A549 (cell line): Measurements from ENCODE around the gene DMRTA2.

Experiments used
- CHD2 ChIP-seq: fragments of 150-350 bp; IDR thresholded peaks from 2 replicates; pipeline ENCODE4 v1.6.1; 2014; ENCODE audit warnings: low read length; ENCODE audit not compliant: partially characterized antibody
- HOXB13 ChIP-seq: fragments of 250-450 bp; sonication (Bioruptor Pico); IDR thresholded peaks from 2 replicates; pipeline ENCODE4 v1.5.0; 2020; ENCODE audit warnings: low read depth, mild to moderate bottlenecking, moderate library complexity
- POLR2A ChIP-seq: IDR thresholded peaks from 2 replicates; pipeline ENCODE4 v1.6.1; 2012; ENCODE audit warnings: mild to moderate bottlenecking, low read length
- POLR2AphosphoS2 ChIP-seq: conservative IDR thresholded peaks from 2 replicates; pipeline ENCODE4 v1.6.1; 2012; ENCODE audit warnings: low read length, improper control_type of control experiment, inconsistent platforms
- RFX5 ChIP-seq: fragments of 450-650 bp; IDR thresholded peaks from 2 replicates; pipeline ENCODE4 v1.7.1; 2014; ENCODE audit warnings: antibody characterized with exemption, mild to moderate bottlenecking, moderate library complexity
- SMC3 ChIP-seq: fragments of >200 bp; sonication (Bioruptor Twin); formaldehyde crosslinking; IDR thresholded peaks from 3 replicates; pipeline ENCODE4 v1.6.1; 2018; ENCODE audit warnings: inconsistent platforms
- TF ChIP-seq, protein P1 (sequence below): fragments of >200 bp; sonication (Bioruptor Twin); formaldehyde crosslinking; IDR thresholded peaks from 3 replicates; pipeline ENCODE4 v1.5.1; 2016
- TF ChIP-seq, protein P2 (sequence below): fragments of 450-650 bp; IDR thresholded peaks from 2 replicates; pipeline ENCODE4 v1.6.1; 2014; ENCODE audit warnings: antibody characterized with exemption
- TF ChIP-seq, protein P3 (sequence below): fragments of 200-600 bp; sonication (generic); IDR thresholded peaks from 2 replicates; pipeline ENCODE4 v1.6.1; 2016; ENCODE audit warnings: antibody characterized with exemption, mild to moderate bottlenecking, moderate library complexity

DNA sequence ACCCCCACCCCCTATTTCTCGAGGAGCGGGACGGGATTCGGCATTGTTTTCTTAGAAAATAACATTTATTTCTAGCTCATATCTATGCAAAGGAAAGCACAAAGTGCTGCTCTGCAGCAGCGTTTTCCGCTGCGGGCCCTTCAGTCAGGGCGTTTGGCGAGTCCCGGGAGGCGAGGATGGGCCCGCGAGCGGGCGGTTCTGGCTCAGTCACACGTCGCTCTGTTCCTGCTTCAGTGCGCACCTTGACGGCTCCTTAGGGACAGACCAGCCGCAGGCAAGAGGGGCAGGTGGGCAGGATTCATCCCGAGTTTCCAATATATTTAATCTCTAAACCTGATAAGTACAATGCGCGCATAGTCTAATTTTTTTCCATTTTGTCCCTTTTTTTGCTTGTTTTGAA lies 5.7 kb downstream of the DMRTA2 start:
- TF ChIP-seq POLR2A (no peak), SMC3 (no peak), HOXB13 (no peak), CHD2 (no peak), POLR2AphosphoS2 (no peak), RFX5 (no peak)
- TF ChIP-seq, protein P1, sequence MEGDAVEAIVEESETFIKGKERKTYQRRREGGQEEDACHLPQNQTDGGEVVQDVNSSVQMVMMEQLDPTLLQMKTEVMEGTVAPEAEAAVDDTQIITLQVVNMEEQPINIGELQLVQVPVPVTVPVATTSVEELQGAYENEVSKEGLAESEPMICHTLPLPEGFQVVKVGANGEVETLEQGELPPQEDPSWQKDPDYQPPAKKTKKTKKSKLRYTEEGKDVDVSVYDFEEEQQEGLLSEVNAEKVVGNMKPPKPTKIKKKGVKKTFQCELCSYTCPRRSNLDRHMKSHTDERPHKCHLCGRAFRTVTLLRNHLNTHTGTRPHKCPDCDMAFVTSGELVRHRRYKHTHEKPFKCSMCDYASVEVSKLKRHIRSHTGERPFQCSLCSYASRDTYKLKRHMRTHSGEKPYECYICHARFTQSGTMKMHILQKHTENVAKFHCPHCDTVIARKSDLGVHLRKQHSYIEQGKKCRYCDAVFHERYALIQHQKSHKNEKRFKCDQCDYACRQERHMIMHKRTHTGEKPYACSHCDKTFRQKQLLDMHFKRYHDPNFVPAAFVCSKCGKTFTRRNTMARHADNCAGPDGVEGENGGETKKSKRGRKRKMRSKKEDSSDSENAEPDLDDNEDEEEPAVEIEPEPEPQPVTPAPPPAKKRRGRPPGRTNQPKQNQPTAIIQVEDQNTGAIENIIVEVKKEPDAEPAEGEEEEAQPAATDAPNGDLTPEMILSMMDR, result no peak
- TF ChIP-seq, protein P2, sequence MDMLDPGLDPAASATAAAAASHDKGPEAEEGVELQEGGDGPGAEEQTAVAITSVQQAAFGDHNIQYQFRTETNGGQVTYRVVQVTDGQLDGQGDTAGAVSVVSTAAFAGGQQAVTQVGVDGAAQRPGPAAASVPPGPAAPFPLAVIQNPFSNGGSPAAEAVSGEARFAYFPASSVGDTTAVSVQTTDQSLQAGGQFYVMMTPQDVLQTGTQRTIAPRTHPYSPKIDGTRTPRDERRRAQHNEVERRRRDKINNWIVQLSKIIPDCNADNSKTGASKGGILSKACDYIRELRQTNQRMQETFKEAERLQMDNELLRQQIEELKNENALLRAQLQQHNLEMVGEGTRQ, result no peak
- TF ChIP-seq, protein P3, sequence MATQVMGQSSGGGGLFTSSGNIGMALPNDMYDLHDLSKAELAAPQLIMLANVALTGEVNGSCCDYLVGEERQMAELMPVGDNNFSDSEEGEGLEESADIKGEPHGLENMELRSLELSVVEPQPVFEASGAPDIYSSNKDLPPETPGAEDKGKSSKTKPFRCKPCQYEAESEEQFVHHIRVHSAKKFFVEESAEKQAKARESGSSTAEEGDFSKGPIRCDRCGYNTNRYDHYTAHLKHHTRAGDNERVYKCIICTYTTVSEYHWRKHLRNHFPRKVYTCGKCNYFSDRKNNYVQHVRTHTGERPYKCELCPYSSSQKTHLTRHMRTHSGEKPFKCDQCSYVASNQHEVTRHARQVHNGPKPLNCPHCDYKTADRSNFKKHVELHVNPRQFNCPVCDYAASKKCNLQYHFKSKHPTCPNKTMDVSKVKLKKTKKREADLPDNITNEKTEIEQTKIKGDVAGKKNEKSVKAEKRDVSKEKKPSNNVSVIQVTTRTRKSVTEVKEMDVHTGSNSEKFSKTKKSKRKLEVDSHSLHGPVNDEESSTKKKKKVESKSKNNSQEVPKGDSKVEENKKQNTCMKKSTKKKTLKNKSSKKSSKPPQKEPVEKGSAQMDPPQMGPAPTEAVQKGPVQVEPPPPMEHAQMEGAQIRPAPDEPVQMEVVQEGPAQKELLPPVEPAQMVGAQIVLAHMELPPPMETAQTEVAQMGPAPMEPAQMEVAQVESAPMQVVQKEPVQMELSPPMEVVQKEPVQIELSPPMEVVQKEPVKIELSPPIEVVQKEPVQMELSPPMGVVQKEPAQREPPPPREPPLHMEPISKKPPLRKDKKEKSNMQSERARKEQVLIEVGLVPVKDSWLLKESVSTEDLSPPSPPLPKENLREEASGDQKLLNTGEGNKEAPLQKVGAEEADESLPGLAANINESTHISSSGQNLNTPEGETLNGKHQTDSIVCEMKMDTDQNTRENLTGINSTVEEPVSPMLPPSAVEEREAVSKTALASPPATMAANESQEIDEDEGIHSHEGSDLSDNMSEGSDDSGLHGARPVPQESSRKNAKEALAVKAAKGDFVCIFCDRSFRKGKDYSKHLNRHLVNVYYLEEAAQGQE, result no peak
